Endothelial cell of umbilical vein (primary cell): ENCODE measurements around the gene DIPK1C.

ENCODE experiments used
- CTCF ChIP-seq, 2 donors: IDR thresholded peaks; 1 replicate in 1 of 2; 2 replicates in 1 of 2; pipeline ENCODE4 v1.5.1; 2011; ENCODE audit warnings: low read length in 2 of 2, mild to moderate bottlenecking in 2 of 2, moderate library complexity in 2 of 2, control low read depth in 1 of 2, inconsistent platforms in 1 of 2, low read depth in 1 of 2; ENCODE audit not compliant: insufficient read depth in 1 of 2; ENCODE audit errors: extremely low read depth in 1 of 2
- EZH2 ChIP-seq: IDR thresholded peaks from 2 replicates; pipeline ENCODE4 v1.6.1; 2012; ENCODE audit warnings: borderline replicate concordance, low read depth, mild to moderate bottlenecking, moderate library complexity, low read length, inconsistent platforms; ENCODE audit not compliant: severe bottlenecking
- FOS ChIP-seq: IDR thresholded peaks from 2 replicates; pipeline ENCODE4 v1.6.1; 2011; ENCODE audit warnings: mild to moderate bottlenecking, low read length, moderate library complexity, borderline replicate concordance; ENCODE audit not compliant: insufficient read depth
- GATA2 ChIP-seq: IDR thresholded peaks from 2 replicates; pipeline ENCODE4 v1.7.0; 2011; ENCODE audit warnings: low read depth, mild to moderate bottlenecking, moderate library complexity, mixed read lengths, low read length; ENCODE audit not compliant: insufficient read length, insufficient read depth
- MAX ChIP-seq: IDR thresholded peaks from 2 replicates; pipeline ENCODE4 v1.6.1; 2011; ENCODE audit not compliant: insufficient read depth, insufficient read length
- MYC ChIP-seq: IDR thresholded peaks from one replicate; pipeline ENCODE4 v1.6.1; 2011; ENCODE audit warnings: mild to moderate bottlenecking, low read depth, low read length
- POLR2A ChIP-seq: IDR thresholded peaks from 2 replicates; pipeline ENCODE4 v1.6.1; 2012; ENCODE audit warnings: low read depth, mild to moderate bottlenecking, control low read depth, low read length

GRCh38 chr18:74498712-74499627, 41.9 kb upstream of the DIPK1C start:
- TF ChIP-seq CTCF (IDR thresholded peaks at IDR 0.05; ENCODE audit: extremely low read depth in 1 of 2, insufficient read depth in 1 of 2, low read depth in 1 of 2, low read length in 2 of 2) (no peak), POLR2A (no peak), MYC (no peak), EZH2 (no peak), MAX (no peak), GATA2 (no peak), FOS (no peak)
